Measurements from ENCODE around the gene ATXN7.

DNA sequence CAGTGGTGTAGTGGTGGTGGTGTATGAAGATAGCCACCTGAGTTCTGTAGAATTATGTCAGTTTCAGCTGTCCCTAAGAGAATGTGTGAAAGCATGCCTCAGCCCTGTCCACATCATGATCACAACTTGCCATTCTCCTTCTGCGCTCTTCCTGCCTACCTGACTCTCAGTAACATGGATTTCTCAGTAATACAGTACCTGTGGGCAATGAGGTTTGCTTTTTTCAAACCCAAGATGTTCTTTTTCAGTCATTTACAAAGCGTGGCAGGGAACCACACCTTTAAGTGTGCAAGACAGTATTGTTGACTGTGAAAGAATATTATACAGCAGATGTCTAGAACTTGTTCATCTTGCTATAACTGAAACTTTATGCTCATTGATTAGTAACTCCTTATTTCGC lies 120.7 kb downstream of the ATXN7 start:
- TF ChIP-seq, protein P1, sequence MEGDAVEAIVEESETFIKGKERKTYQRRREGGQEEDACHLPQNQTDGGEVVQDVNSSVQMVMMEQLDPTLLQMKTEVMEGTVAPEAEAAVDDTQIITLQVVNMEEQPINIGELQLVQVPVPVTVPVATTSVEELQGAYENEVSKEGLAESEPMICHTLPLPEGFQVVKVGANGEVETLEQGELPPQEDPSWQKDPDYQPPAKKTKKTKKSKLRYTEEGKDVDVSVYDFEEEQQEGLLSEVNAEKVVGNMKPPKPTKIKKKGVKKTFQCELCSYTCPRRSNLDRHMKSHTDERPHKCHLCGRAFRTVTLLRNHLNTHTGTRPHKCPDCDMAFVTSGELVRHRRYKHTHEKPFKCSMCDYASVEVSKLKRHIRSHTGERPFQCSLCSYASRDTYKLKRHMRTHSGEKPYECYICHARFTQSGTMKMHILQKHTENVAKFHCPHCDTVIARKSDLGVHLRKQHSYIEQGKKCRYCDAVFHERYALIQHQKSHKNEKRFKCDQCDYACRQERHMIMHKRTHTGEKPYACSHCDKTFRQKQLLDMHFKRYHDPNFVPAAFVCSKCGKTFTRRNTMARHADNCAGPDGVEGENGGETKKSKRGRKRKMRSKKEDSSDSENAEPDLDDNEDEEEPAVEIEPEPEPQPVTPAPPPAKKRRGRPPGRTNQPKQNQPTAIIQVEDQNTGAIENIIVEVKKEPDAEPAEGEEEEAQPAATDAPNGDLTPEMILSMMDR (IDR thresholded peaks at IDR 0.05), result no peak
- no peak for TF ChIP-seq POLR2A (IDR thresholded peaks at IDR 0.05)
